Measurements from ENCODE around the gene KRT20. TPM values are rescaled to one million over a fixed set of nuclear protein-coding genes. Genes with fewer than 3 reads are reported as not detected.

Gene KRT20
- total and polyA plus RNA-seq, 2 donors (not counting 3 experiments of a cell fraction or from before 2014, with no cell fraction given), result not detected

DNA sequence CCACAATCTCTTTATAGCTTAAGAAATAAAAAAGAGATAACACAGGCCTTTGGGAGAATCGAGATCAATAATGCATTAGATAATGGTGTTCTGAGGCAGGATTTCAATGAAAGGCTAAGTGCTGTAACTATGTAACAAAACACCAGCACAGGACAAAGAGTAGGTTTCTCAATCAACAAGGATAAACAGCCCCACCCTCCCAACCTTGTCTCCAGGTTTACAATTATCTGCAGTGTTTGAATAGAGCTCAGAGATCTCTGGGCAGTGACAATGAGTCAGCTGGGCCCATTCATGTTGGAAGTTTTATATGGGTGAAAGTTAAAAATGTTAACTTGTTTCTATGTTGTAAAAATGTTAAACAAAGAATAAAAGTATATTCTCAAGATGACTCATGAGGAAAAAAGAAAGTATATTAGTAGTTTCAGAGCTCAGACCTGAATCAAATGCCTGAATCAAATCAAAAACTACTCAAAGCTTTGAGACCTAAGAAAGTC, 17.0 kb upstream of the KRT20 start:
- DNase-seq (ENCODE audit: low read depth, low spot score) (no peak), FAIRE-seq (no peak)
- POLR2A ChIA-PET, result no interaction called here
- intact Hi-C loops (cut with micrococcal nuclease), result no loop called here
- Histone ChIP-seq H3K9me3 (replicated peaks; ENCODE audit: control insufficient read depth, insufficient read depth, low read length) (no peaks in the 10 kb centered on the region), H3K4me2 (ENCODE audit: insufficient read depth, low read length) (no peak overlapping the region), H3K36me3 (ENCODE audit: control insufficient read depth in 2 of 2, extremely low read depth in 1 of 2, insufficient read depth in 2 of 2, low read length in 2 of 2) (no peaks in the 10 kb centered on the region), H3K9me1 (replicated peaks; ENCODE audit: control insufficient read depth, extremely low read depth, insufficient read depth, low read length) (no peaks in the 10 kb centered on the region), H3K27me3 (ENCODE audit: control insufficient read depth in 2 of 2, insufficient read depth in 2 of 2, low read length in 2 of 2) (peaks cover 0 to 4% of the 10 kb centered on the region in 2 experiments), H2AFZ (ENCODE audit: low read depth, low read length) (no peak overlapping the region), H3K4me3 (replicated peaks in 1 of 3; ENCODE audit: insufficient read depth in 1 of 3, low read depth in 1 of 3, low read length in 3 of 3) (no peak overlapping the region), H3K79me2 (ENCODE audit: control insufficient read depth, insufficient read depth, low read length) (no peaks in the 10 kb centered on the region), H3K4me1 (ENCODE audit: control insufficient read depth, extremely low read depth, insufficient read depth, low read length) (no peaks in the 10 kb centered on the region), H4K20me1 (replicated peaks; ENCODE audit: control insufficient read depth, extremely low read depth, insufficient read depth, low read length) (no peaks in the 10 kb centered on the region), H3K27ac (ENCODE audit: insufficient read depth, low read depth, low read length) (no peak overlapping the region), H3K9ac (replicated peaks; ENCODE audit: extremely low read depth, insufficient read depth, low read length) (no peak overlapping the region)
- CTCF ChIA-PET, result interaction anchor here (0.9 to 4.0 kb wide), 3 partner anchors 39 to 647 kb away, joined by 4 to 20 read pairs (median 5); no protein-coding TSS in a partner anchor
- no peak for TF ChIP-seq EZH2 (IDR thresholded peaks at IDR 0.05; ENCODE audit: borderline replicate concordance, low read depth, low read length, severe bottlenecking)
- no peak for TF ChIP-seq GATA2 (IDR thresholded peaks at IDR 0.05; ENCODE audit: insufficient read depth, insufficient read length, low read depth, low read length)
- TF ChIP-seq, protein P1, sequence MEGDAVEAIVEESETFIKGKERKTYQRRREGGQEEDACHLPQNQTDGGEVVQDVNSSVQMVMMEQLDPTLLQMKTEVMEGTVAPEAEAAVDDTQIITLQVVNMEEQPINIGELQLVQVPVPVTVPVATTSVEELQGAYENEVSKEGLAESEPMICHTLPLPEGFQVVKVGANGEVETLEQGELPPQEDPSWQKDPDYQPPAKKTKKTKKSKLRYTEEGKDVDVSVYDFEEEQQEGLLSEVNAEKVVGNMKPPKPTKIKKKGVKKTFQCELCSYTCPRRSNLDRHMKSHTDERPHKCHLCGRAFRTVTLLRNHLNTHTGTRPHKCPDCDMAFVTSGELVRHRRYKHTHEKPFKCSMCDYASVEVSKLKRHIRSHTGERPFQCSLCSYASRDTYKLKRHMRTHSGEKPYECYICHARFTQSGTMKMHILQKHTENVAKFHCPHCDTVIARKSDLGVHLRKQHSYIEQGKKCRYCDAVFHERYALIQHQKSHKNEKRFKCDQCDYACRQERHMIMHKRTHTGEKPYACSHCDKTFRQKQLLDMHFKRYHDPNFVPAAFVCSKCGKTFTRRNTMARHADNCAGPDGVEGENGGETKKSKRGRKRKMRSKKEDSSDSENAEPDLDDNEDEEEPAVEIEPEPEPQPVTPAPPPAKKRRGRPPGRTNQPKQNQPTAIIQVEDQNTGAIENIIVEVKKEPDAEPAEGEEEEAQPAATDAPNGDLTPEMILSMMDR (IDR thresholded peaks at IDR 0.05; ENCODE audit: extremely low read depth in 1 of 2, insufficient read depth in 1 of 2, low read depth in 1 of 2, low read length in 2 of 2), result no peak
- no peak for TF ChIP-seq POLR2AphosphoS5 (IDR thresholded peaks at IDR 0.05; ENCODE audit: insufficient read depth, low read depth, low read length)
- no peak for TF ChIP-seq POLR2A (IDR thresholded peaks at IDR 0.05; ENCODE audit: low read depth, low read length)
- no peak for TF ChIP-seq FOS (IDR thresholded peaks at IDR 0.05; ENCODE audit: borderline replicate concordance, insufficient read depth, low read length)
- no peak for TF ChIP-seq MYC (IDR thresholded peaks at IDR 0.05; ENCODE audit: low read depth, low read length)
- no peak for TF ChIP-seq JUN (IDR thresholded peaks at IDR 0.05; ENCODE audit: borderline replicate concordance, insufficient read depth, insufficient read length, low read depth)
- TF ChIP-seq, protein P2, sequence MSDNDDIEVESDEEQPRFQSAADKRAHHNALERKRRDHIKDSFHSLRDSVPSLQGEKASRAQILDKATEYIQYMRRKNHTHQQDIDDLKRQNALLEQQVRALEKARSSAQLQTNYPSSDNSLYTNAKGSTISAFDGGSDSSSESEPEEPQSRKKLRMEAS (IDR thresholded peaks at IDR 0.05; ENCODE audit: insufficient read depth, insufficient read length), result no peak
- BruUV-seq (replicated peaks), result no TSS peak
- dilution Hi-C loops (cut with MboI; ENCODE audit: extremely low pct_ligation_motif_present, low sequenced_read_pairs), result no loop called here

Data from endothelial cell of umbilical vein (primary cell).